Raji (cell line): Measurements from ENCODE around the gene EML6.

Experiments used
- POLR2A ChIP-seq: IDR thresholded peaks from 2 replicates; pipeline ENCODE4 v1.6.1; 2011; ENCODE audit warnings: low read depth, low read length, control low read depth; ENCODE audit not compliant: insufficient read depth

Gene EML6

GRCh38 chr2:54975175-54975574, 251.7 kb downstream of the EML6 start:
- TF ChIP-seq POLR2A = no peak

GRCh38 chr2:54975598-54976492, 252.4 kb downstream of the EML6 start:
- no peak for TF ChIP-seq POLR2A

- TF ChIP-seq POLR2A = no peak
These were observed 253.7 kb downstream of the EML6 start for GRCh38 chr2:54977149-54977548.

- TF ChIP-seq POLR2A = no peak
These were observed 256.0 kb downstream of the EML6 start for GRCh38 chr2:54979321-54980044.

- no peak for TF ChIP-seq POLR2A
These were observed 257.9 kb downstream of the EML6 start for GRCh38 chr2:54981385-54981784.

- no peak for TF ChIP-seq POLR2A
These were observed 260.1 kb downstream of the EML6 start for GRCh38 chr2:54983345-54984220.

- TF ChIP-seq POLR2A = no peak
These were observed 261.0 kb downstream of the EML6 start for GRCh38 chr2:54984476-54984875.

GRCh38 chr2:54986264-54986663, 262.8 kb downstream of the EML6 start:
- no peak for TF ChIP-seq POLR2A

GRCh38 chr2:54988612-54989011, 265.1 kb downstream of the EML6 start:
- TF ChIP-seq POLR2A = no peak

- TF ChIP-seq POLR2A = no peak
These were observed 272.1 kb downstream of the EML6 start for GRCh38 chr2:54995553-54995952.

- no peak for TF ChIP-seq POLR2A
These were observed 274.4 kb downstream of the EML6 start for GRCh38 chr2:54997826-54998225.

GRCh38 chr2:54999182-54999581, 275.7 kb downstream of the EML6 start:
- no peak for TF ChIP-seq POLR2A

GRCh38 chr2:55000341-55000740, 276.9 kb downstream of the EML6 start:
- no peak for TF ChIP-seq POLR2A

GRCh38 chr2:55001716-55002115, 278.3 kb downstream of the EML6 start:
- TF ChIP-seq POLR2A = no peak
